OCI-LY1 (cell line): ENCODE data around the gene FOXD3.
"Not testable (repeated sequence)": the region's sequence is repeated elsewhere in the genome, so short reads cannot be mapped to it uniquely, and the experiment has no call there.

Experiments
- H2AFZ ChIP-seq: fragments of 200-600 bp; sonication (generic), shearing (Covaris generic); 2 replicates; pipeline ENCODE4 v1.6.0; 2014; ENCODE audit warnings: antibody characterized with exemption, mild to moderate bottlenecking, low read length
- H3F3A ChIP-seq: fragments of 200-600 bp; sonication (generic), shearing (Covaris generic); 2 replicates; pipeline ENCODE4 v1.6.0; 2014; ENCODE audit warnings: mild to moderate bottlenecking, antibody characterized with exemption, low read length, moderate library complexity; ENCODE audit not compliant: insufficient read depth
- H3K27ac ChIP-seq: fragments of 200-600 bp; sonication (generic); 2 replicates; pipeline ENCODE4 v1.5.1; 2014; ENCODE audit warnings: low read length, mixed run types, mild to moderate bottlenecking, low read depth; ENCODE audit not compliant: poor library complexity, severe bottlenecking
- H3K27me3 ChIP-seq: fragments of 200-600 bp; sonication (generic); 2 replicates; pipeline ENCODE4 v1.6.0; 2014; ENCODE audit warnings: antibody characterized with exemption, mild to moderate bottlenecking, low read length, moderate library complexity; ENCODE audit not compliant: insufficient read depth
- H3K36me3 ChIP-seq: fragments of 200-600 bp; sonication (generic); 2 replicates; pipeline ENCODE4 v1.6.1; 2014; ENCODE audit warnings: mild to moderate bottlenecking, antibody characterized with exemption, low read length, moderate library complexity, mixed read lengths; ENCODE audit not compliant: insufficient read depth
- H3K4me1 ChIP-seq: fragments of 200-600 bp; sonication (generic); 2 replicates; pipeline ENCODE4 v1.5.1; 2014; ENCODE audit warnings: mild to moderate bottlenecking, low read length, moderate library complexity; ENCODE audit not compliant: insufficient read depth, severe bottlenecking
- H3K4me2 ChIP-seq: fragments of 200-600 bp; sonication (generic), shearing (Covaris generic); 2 replicates; pipeline ENCODE4 v1.6.1; 2014; ENCODE audit warnings: low read length
- H3K4me3 ChIP-seq: fragments of 200-600 bp; sonication (generic); 2 replicates; pipeline ENCODE4 v1.5.1; 2014; ENCODE audit warnings: low read length, low read depth, mild to moderate bottlenecking, mixed read lengths; ENCODE audit not compliant: poor library complexity, severe bottlenecking
- H3K79me2 ChIP-seq: fragments of 200-600 bp; shearing (Covaris generic); 2 replicates; pipeline ENCODE4 v1.6.1; 2016; ENCODE audit warnings: mixed run types, low read length, mixed read lengths; ENCODE audit not compliant: insufficient read depth
- H3K9ac ChIP-seq: fragments of 200-600 bp; sonication (generic), shearing (Covaris generic); 2 replicates; pipeline ENCODE4 v1.6.1; 2014; ENCODE audit warnings: mild to moderate bottlenecking, low read length, mixed read lengths
- H3K9me2 ChIP-seq: fragments of 200-600 bp; sonication (generic), shearing (Covaris generic); 2 replicates; pipeline ENCODE4 v1.6.1; 2014; ENCODE audit warnings: low read depth, mild to moderate bottlenecking, low read length, mixed read lengths
- H3K9me3 ChIP-seq: fragments of 200-600 bp; shearing (Covaris generic); 2 replicates; pipeline ENCODE4 v1.6.1; 2014; ENCODE audit warnings: low read length, mixed read lengths
- H4K20me1 ChIP-seq: fragments of 200-600 bp; sonication (generic), shearing (Covaris generic); 2 replicates; pipeline ENCODE4 v1.6.0; 2016; ENCODE audit warnings: mild to moderate bottlenecking, low read length; ENCODE audit not compliant: insufficient read depth
- EZH2 ChIP-seq: fragments of 200-600 bp; sonication (generic), shearing (Covaris generic); IDR thresholded peaks from 2 replicates; pipeline ENCODE4 v1.8.0; 2017; ENCODE audit warnings: borderline replicate concordance, mixed run types, mild to moderate bottlenecking, antibody characterized with exemption, low read length, moderate library complexity, mixed read lengths
- TF ChIP-seq, protein P1 (sequence below): fragments of 200-600 bp; sonication (generic), shearing (Covaris generic); IDR thresholded peaks from 2 replicates; pipeline ENCODE4 v1.5.1; 2017; ENCODE audit warnings: mild to moderate bottlenecking, antibody characterized with exemption, low read length, moderate library complexity, mixed read lengths

FOXD3 gene

DNA sequence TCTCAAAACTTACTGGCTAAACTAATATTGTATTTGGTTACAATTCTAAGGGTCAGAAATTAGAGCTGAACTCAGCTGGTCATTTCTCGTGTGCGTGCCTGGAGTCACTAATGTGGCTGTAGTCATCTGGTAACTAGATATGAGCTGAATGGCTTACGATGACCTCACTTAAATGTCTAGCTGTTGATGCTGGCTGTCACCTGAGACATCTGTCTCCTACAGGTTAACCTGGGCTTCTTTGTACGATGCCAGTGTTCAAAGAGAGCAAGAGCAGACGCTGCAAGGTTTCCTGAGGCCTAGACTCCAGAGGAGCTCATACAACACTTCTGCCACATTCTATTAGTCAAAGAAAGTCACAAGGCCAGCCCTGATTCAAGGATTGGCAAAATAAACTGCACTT lies 28.0 kb downstream of the FOXD3 start:
- no peak overlapping the region for H3K4me2 ChIP-seq
- no peaks in the 10 kb centered on the region for H3K9me2 ChIP-seq
- H3K4me3 ChIP-seq = no peak overlapping the region
- no peak for TF ChIP-seq EZH2
- TF ChIP-seq, protein P1, sequence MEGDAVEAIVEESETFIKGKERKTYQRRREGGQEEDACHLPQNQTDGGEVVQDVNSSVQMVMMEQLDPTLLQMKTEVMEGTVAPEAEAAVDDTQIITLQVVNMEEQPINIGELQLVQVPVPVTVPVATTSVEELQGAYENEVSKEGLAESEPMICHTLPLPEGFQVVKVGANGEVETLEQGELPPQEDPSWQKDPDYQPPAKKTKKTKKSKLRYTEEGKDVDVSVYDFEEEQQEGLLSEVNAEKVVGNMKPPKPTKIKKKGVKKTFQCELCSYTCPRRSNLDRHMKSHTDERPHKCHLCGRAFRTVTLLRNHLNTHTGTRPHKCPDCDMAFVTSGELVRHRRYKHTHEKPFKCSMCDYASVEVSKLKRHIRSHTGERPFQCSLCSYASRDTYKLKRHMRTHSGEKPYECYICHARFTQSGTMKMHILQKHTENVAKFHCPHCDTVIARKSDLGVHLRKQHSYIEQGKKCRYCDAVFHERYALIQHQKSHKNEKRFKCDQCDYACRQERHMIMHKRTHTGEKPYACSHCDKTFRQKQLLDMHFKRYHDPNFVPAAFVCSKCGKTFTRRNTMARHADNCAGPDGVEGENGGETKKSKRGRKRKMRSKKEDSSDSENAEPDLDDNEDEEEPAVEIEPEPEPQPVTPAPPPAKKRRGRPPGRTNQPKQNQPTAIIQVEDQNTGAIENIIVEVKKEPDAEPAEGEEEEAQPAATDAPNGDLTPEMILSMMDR = no peak
- no peaks in the 10 kb centered on the region for H3K27me3 ChIP-seq
- no peak overlapping the region for H3K27ac ChIP-seq
- no peak overlapping the region for H3K9ac ChIP-seq
- no peaks in the 10 kb centered on the region for H3K9me3 ChIP-seq
- no peaks in the 10 kb centered on the region for H4K20me1 ChIP-seq
- H3K36me3 ChIP-seq = no peaks in the 10 kb centered on the region
- H2AFZ ChIP-seq = no peak overlapping the region
- H3F3A ChIP-seq = no peaks in the 10 kb centered on the region
- no peaks in the 10 kb centered on the region for H3K4me1 ChIP-seq
- H3K79me2 ChIP-seq = no peaks in the 10 kb centered on the region

DNA sequence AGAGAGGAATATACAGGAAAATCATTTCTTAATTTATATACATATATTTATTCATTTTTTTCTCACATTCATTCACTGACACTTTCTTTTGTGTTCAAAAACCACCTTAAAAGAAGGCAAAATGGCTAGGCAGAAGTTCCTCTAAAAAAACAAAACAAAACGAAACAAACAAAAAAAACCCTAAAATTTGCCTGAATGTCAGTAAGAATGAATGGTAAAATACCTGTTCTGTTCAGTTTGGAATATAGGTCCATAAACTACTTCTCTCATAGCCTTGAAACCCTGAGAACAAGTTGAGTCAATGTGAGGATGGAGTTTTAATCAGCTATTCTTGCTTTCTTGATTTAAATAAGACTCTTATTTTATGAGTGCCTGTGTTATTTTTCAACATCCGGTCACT lies 30.4 kb downstream of the FOXD3 start:
- Histone ChIP-seq H3K4me3 (no peak overlapping the region), H3K27ac (no peak overlapping the region), H3K27me3 (no peaks in the 10 kb centered on the region), H4K20me1 (no peaks in the 10 kb centered on the region), H3K79me2 (no peaks in the 10 kb centered on the region), H3K4me1 (no peaks in the 10 kb centered on the region), H3F3A (no peaks in the 10 kb centered on the region), H3K4me2 (no peak overlapping the region), H3K9me3 (no peaks in the 10 kb centered on the region), H3K36me3 (no peaks in the 10 kb centered on the region), H3K9ac (no peak overlapping the region), H3K9me2 (no peaks in the 10 kb centered on the region), H2AFZ (no peak overlapping the region)
- TF ChIP-seq, protein P1 = no peak
- TF ChIP-seq EZH2 = no peak

DNA sequence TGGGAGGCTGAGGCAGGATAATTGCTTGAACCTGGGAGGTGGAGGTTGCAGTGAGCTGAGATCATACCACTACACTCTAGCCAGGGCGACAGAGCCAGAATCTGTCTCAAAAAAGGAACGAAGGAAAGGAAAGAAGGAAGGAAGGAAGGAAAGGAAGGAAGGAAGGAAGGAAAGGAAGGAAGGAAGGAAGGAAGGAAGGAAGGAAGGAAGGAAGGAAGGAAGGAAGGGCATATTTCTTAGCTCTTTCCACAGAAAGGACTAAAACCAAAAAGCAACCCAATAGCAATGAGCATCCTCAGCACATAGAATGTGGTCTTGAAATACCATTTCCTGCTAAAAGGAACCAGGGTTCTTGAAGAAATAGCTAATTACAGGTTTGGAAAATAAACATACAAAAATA lies 33.9 kb downstream of the FOXD3 start:
- H3K4me2 ChIP-seq, H3K4me3 ChIP-seq, H3K27ac ChIP-seq, H2AFZ ChIP-seq, H3K9me3 ChIP-seq, H3K9ac ChIP-seq, H3K27me3 ChIP-seq, H3F3A ChIP-seq, H3K79me2 ChIP-seq, H3K4me1 ChIP-seq, H3K36me3 ChIP-seq, H3K9me2 ChIP-seq, H4K20me1 ChIP-seq: not testable (repeated sequence)

DNA sequence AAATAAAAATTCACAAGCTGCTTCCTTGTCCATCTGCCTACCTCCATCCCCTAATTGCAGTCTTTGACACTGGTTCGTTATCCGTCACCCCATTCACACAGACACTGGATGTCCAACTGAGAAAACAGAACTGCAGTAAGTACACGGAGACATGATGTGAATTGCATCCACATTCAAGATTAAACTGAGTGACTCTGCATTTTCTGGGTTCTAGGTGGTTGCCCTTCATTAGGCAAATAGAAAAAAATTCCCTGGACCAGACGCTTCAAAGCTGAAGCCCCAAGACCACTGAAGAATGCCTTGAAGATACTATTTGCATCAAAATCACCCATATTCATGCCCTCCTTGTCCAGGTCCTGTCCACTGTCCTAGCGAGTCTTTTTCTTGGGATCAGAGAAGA lies 37.2 kb downstream of the FOXD3 start:
- H3K27me3 ChIP-seq = no peaks in the 10 kb centered on the region
- no peak overlapping the region for H3K27ac ChIP-seq
- H2AFZ ChIP-seq = no peak overlapping the region
- no peaks in the 10 kb centered on the region for H3K36me3 ChIP-seq
- no peaks in the 10 kb centered on the region for H4K20me1 ChIP-seq
- no peaks in the 10 kb centered on the region for H3K79me2 ChIP-seq
- no peak overlapping the region for H3K4me2 ChIP-seq
- H3K4me3 ChIP-seq = no peak overlapping the region
- H3K4me1 ChIP-seq = no peaks in the 10 kb centered on the region
- TF ChIP-seq, protein P1 = no peak
- TF ChIP-seq EZH2 = no peak
- H3K9me2 ChIP-seq = no peaks in the 10 kb centered on the region
- no peak overlapping the region for H3K9ac ChIP-seq
- no peaks in the 10 kb centered on the region for H3K9me3 ChIP-seq
- no peaks in the 10 kb centered on the region for H3F3A ChIP-seq
